ENCODE results near the gene TMEM129.

- TF ChIP-seq EZH2 (IDR thresholded peaks at IDR 0.05) (no peak), CTCF (IDR thresholded peaks at IDR 0.05) (no peak), EZH2phosphoT487 (IDR thresholded peaks at IDR 0.05) (no peak)
Measured at GRCh38 chr4:1746919-1747602, 25.9 kb upstream of the TMEM129 start.

Data from neural progenitor cell (in vitro differentiated cells).